OCI-LY3 (cell line): Measurements from ENCODE around the gene IFT43.

ENCODE experiments used
- H2AFZ ChIP-seq: fragments of 200-600, 300-600 bp; shearing (Covaris generic); 2 replicates; pipeline ENCODE4 v1.6.0; 2014; ENCODE audit warnings: antibody characterized with exemption, low read depth, low read length
- H3K27ac ChIP-seq: fragments of 200-600, 300-600 bp; sonication (generic); 2 replicates; pipeline ENCODE4 v1.5.1; 2014; ENCODE audit warnings: mild to moderate bottlenecking, low read length, moderate library complexity, mixed read lengths
- H3K27me3 ChIP-seq: fragments of 200-600, 300-600 bp; sonication (generic); 2 replicates; pipeline ENCODE4 v1.6.1; 2014; ENCODE audit warnings: low read depth, low read length, mixed read lengths
- H3K36me3 ChIP-seq: fragments of 200-600, 300-600 bp; sonication (generic); replicated peaks from 2 replicates; pipeline ENCODE3; 2014; ENCODE audit warnings: low read depth, low read length, mixed read lengths
- H3K4me1 ChIP-seq: fragments of 300-600, 200-600 bp; sonication (generic); 2 replicates; pipeline ENCODE4 v1.6.1; 2014; ENCODE audit warnings: low read length, mixed read lengths
- H3K4me2 ChIP-seq: fragments of 200-600, 300-600 bp; sonication (generic); 2 replicates; pipeline ENCODE4 v1.6.1; 2014; ENCODE audit warnings: low read length, mixed read lengths
- H3K4me3 ChIP-seq: fragments of 300-600, 200-600 bp; sonication (generic); 2 replicates; pipeline ENCODE4 v1.5.1; 2014; ENCODE audit warnings: antibody characterized with exemption, mild to moderate bottlenecking, low read length, moderate library complexity
- H3K79me2 ChIP-seq: fragments of 300-600, 200-600 bp; shearing (Covaris generic); 2 replicates; pipeline ENCODE4 v1.6.1; 2014; ENCODE audit warnings: mild to moderate bottlenecking, low read length, mixed read lengths
- H3K9ac ChIP-seq: fragments of 300-600, 200-600 bp; shearing (Covaris generic); 2 replicates; pipeline ENCODE4 v1.6.0; 2014; ENCODE audit warnings: mild to moderate bottlenecking, low read length, moderate library complexity
- H3K9me3 ChIP-seq: fragments of 200-600, 300-600 bp; shearing (Covaris generic); 2 replicates; pipeline ENCODE4 v1.6.1; 2014; ENCODE audit warnings: low read length, mixed read lengths; ENCODE audit not compliant: insufficient read depth
- H4K20me1 ChIP-seq: fragments of 200-600, 300-600 bp; sonication (generic); 2 replicates; pipeline ENCODE4 v1.6.1; 2016; ENCODE audit warnings: low read length, mixed read lengths; ENCODE audit not compliant: insufficient read depth
- CTCF ChIP-seq: fragments of 200-600, 300-600 bp; sonication (generic); IDR thresholded peaks from 2 replicates; pipeline ENCODE4 v1.5.1; 2014; ENCODE audit warnings: antibody characterized with exemption, low read length, low read depth
- EZH2phosphoT487 ChIP-seq: fragments of 200-600 bp; shearing (Covaris generic); IDR thresholded peaks from 2 replicates; pipeline ENCODE4 v1.6.1; 2018; ENCODE audit warnings: antibody characterized with exemption, mixed run types, low read depth

IFT43 gene

GRCh38 chr14:76089575-76089974 is 104.0 kb downstream of the IFT43 start:
- H4K20me1 ChIP-seq = no peaks in the 10 kb centered on the region
- no peaks in the 10 kb centered on the region for H3K79me2 ChIP-seq
- no peaks in the 10 kb centered on the region for H3K9me3 ChIP-seq
- no peak for TF ChIP-seq CTCF
- no peak for TF ChIP-seq EZH2phosphoT487
- no peak overlapping the region for H3K4me2 ChIP-seq
- no peaks in the 10 kb centered on the region for H3K36me3 ChIP-seq
- H2AFZ ChIP-seq = no peak overlapping the region
- no peak overlapping the region for H3K27ac ChIP-seq
- H3K4me1 ChIP-seq = no peaks in the 10 kb centered on the region
- no peak overlapping the region for H3K4me3 ChIP-seq
- H3K27me3 ChIP-seq = no peaks in the 10 kb centered on the region
- H3K9ac ChIP-seq = no peak overlapping the region

DNA sequence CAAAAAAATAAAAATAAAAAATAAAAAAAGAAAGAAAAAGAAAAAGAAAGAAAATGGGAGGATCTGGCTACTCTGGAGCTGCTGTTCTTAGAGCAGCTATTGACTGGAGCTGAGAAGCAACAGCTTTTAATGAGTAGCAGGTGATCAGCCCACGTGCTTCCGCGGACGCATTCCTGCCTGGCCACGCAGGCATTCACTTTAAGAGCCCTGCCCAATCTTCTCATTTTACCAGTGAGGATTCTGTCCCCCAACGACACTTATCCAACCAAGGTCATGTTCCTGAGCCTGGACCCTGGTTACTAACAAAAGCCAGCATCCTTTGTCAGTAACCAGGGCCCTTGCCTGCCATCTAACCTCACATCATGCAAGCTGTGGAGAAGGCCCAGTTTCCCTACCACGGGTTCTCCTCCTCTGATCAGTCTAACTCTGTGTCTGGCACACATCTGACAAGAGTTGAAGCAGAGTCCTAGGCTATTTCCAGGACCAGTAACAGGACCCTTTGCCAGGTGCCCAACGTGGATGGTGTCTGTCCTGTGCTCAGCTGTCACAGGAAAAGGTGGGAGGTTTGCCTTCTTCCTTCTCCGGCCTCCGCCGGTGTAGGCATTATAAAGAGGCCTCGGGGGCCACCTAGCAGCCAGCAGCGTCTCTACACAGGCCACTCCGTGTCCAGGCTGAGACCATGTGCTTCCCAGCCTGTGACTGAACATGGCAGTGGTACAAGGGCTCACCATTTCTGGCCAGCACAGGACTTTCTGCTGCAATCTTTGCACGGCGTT is 105.2 kb downstream of the IFT43 start:
- no peak overlapping the region for H3K4me2 ChIP-seq
- no peaks in the 10 kb centered on the region for H3K4me1 ChIP-seq
- no peak for TF ChIP-seq EZH2phosphoT487
- TF ChIP-seq CTCF = peak; percentile 37
- no peak overlapping the region for H3K9ac ChIP-seq
- no peaks in the 10 kb centered on the region for H3K79me2 ChIP-seq
- no peak overlapping the region for H2AFZ ChIP-seq
- H3K27me3 ChIP-seq = no peaks in the 10 kb centered on the region
- no peak overlapping the region for H3K4me3 ChIP-seq
- H3K36me3 ChIP-seq = no peaks in the 10 kb centered on the region
- no peaks in the 10 kb centered on the region for H4K20me1 ChIP-seq
- no peak overlapping the region for H3K27ac ChIP-seq
- H3K9me3 ChIP-seq = no peaks in the 10 kb centered on the region

DNA sequence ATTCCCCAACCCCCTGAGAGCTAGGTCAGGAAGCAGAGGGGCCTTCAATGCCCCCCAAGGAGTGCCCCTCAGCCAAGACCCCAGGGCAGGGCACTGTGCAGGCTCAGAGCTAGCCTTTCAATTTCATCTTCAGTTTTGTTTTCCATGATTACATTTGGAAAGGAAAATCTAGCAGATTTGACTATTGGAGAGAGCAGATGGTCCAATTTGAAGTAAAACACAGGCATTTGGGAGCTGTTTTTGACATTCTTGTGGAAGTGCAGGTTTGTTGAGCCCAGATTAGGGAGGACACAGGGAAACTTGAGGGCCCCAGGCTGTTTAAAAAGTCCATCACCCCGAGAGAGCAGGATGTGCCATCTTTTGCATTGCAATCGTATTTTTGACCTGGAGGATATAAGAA is 107.5 kb downstream of the IFT43 start:
- Histone ChIP-seq H2AFZ (no peak overlapping the region), H3K9me3 (no peaks in the 10 kb centered on the region), H3K9ac (no peak overlapping the region), H4K20me1 (no peaks in the 10 kb centered on the region), H3K4me2 (no peak overlapping the region), H3K4me1 (no peaks in the 10 kb centered on the region), H3K27me3 (no peaks in the 10 kb centered on the region), H3K36me3 (no peaks in the 10 kb centered on the region), H3K79me2 (no peaks in the 10 kb centered on the region), H3K27ac (no peak overlapping the region), H3K4me3 (no peak overlapping the region)
- TF ChIP-seq EZH2phosphoT487 (no peak), CTCF (no peak)

DNA sequence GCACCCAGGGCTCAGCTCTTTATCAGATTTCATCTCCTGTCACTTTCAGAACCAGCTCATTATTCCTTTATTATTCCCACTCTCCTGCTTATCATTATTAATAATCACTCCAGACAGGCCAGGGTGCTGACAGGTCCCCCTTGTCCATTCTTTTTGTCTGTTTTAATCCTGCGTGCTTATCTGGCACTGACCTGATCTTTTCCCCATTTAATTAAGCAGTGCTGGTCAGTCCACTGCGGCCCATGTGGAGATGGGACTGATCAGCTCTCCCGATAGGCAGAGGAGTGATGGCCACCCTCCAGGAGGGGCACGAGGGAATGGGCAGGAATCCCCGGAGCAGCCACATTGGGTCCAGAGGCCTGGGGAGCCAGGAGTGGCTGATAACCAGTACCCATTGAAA is 110.7 kb downstream of the IFT43 start:
- Histone ChIP-seq H3K36me3 (no peaks in the 10 kb centered on the region), H3K27ac (no peak overlapping the region), H3K4me2 (no peak overlapping the region), H3K4me1 (no peaks in the 10 kb centered on the region), H2AFZ (no peak overlapping the region), H3K9me3 (no peaks in the 10 kb centered on the region), H3K9ac (no peak overlapping the region), H3K79me2 (no peaks in the 10 kb centered on the region), H3K4me3 (no peak overlapping the region), H4K20me1 (no peaks in the 10 kb centered on the region), H3K27me3 (no peaks in the 10 kb centered on the region)
- TF ChIP-seq CTCF (no peak), EZH2phosphoT487 (no peak)
